H9 (cell line): ENCODE data around the gene SCGB2A2. TPM values are rescaled to one million over a fixed set of nuclear protein-coding genes. Genes with fewer than 3 reads are reported as not detected.

Source experiments
- DNase-seq: peaks from one replicate; pipeline ENCODE4 v3.0.0-alpha.2; 2017
- H2AFZ ChIP-seq: one replicate; pipeline ENCODE4 v1.6.1; 2013; ENCODE audit warnings: mild to moderate bottlenecking, low read length, control low read depth, moderate library complexity
- H2AK5ac ChIP-seq: 2 replicates; pipeline ENCODE4 v1.6.1; 2013; ENCODE audit warnings: low read length, control low read depth, mixed read lengths; ENCODE audit not compliant: insufficient read length
- H2BK120ac ChIP-seq: one replicate; pipeline ENCODE4 v1.6.1; 2013; ENCODE audit warnings: low read depth, mild to moderate bottlenecking, low read length, control low read depth, inconsistent platforms; ENCODE audit not compliant: poor library complexity, severe bottlenecking
- H2BK12ac ChIP-seq: 2 replicates; pipeline ENCODE4 v1.6.1; 2013; ENCODE audit warnings: low read length, control low read depth, mixed read lengths, low read depth; ENCODE audit not compliant: insufficient read length
- H2BK15ac ChIP-seq: 2 replicates; pipeline ENCODE4 v1.6.1; 2013; ENCODE audit warnings: low read depth, low read length, control low read depth
- H2BK20ac ChIP-seq: one replicate; pipeline ENCODE4 v1.6.1; 2013; ENCODE audit warnings: low read depth, mild to moderate bottlenecking, low read length, control low read depth, inconsistent platforms; ENCODE audit not compliant: poor library complexity, severe bottlenecking
- H2BK5ac ChIP-seq: 2 replicates; pipeline ENCODE4 v1.6.1; 2013; ENCODE audit warnings: low read length, control low read depth, mixed read lengths; ENCODE audit not compliant: insufficient read length
- H3K14ac ChIP-seq: 2 replicates; pipeline ENCODE4 v1.6.1; 2013; ENCODE audit warnings: low read length, control low read depth; ENCODE audit not compliant: insufficient read depth
- H3K18ac ChIP-seq: 2 replicates; pipeline ENCODE4 v1.6.1; 2013; ENCODE audit warnings: low read depth, mild to moderate bottlenecking, mixed read lengths, low read length, control low read depth; ENCODE audit not compliant: insufficient read length
- H3K23ac ChIP-seq: 2 replicates; pipeline ENCODE4 v1.6.1; 2013; ENCODE audit warnings: low read length, control low read depth, mixed read lengths, low read depth; ENCODE audit not compliant: insufficient read length
- H3K23me2 ChIP-seq: 2 replicates; pipeline ENCODE4 v1.6.1; 2013; ENCODE audit warnings: low read depth, mild to moderate bottlenecking, mixed read lengths, low read length, control low read depth; ENCODE audit not compliant: insufficient read length, poor library complexity, severe bottlenecking
- H3K27ac ChIP-seq: 2 replicates; pipeline ENCODE4 v1.5.1; 2013; ENCODE audit warnings: low read length, control low read depth, mixed read lengths, low read depth; ENCODE audit not compliant: insufficient read length
- H3K27me3 ChIP-seq: 2 replicates; pipeline ENCODE4 v1.6.1; 2013; ENCODE audit warnings: low read length, control low read depth, inconsistent platforms; ENCODE audit not compliant: insufficient read depth
- H3K4ac ChIP-seq: 2 replicates; pipeline ENCODE4 v1.6.1; 2013; ENCODE audit warnings: low read depth, mild to moderate bottlenecking, control low read depth, inconsistent platforms, low read length, moderate library complexity
- H3K4me1 ChIP-seq: 2 replicates; pipeline ENCODE4 v1.6.1; 2013; ENCODE audit warnings: low read length, control low read depth, inconsistent platforms; ENCODE audit not compliant: insufficient read depth
- H3K4me2 ChIP-seq: 2 replicates; pipeline ENCODE4 v1.6.1; 2013; ENCODE audit warnings: low read length, control low read depth, mixed read lengths; ENCODE audit not compliant: insufficient read length, insufficient read depth
- H3K56ac ChIP-seq: 2 replicates; pipeline ENCODE4 v1.6.1; 2013; ENCODE audit warnings: low read depth, mild to moderate bottlenecking, mixed read lengths, low read length, control low read depth; ENCODE audit not compliant: insufficient read length
- H3K79me1 ChIP-seq: 2 replicates; pipeline ENCODE4 v1.6.1; 2013; ENCODE audit warnings: low read depth, mild to moderate bottlenecking, moderate library complexity, low read length, control low read depth, inconsistent platforms; ENCODE audit not compliant: insufficient read depth, poor library complexity, severe bottlenecking
- H3K79me2 ChIP-seq: 2 replicates; pipeline ENCODE4 v1.6.1; 2013; ENCODE audit warnings: low read length, control low read depth, inconsistent platforms; ENCODE audit not compliant: insufficient read depth
- H3K9ac ChIP-seq: 2 replicates; pipeline ENCODE4 v1.6.1; 2013; ENCODE audit warnings: low read length, control low read depth, mixed read lengths; ENCODE audit not compliant: insufficient read length; ENCODE audit errors: extremely low read depth
- H3K9me3 ChIP-seq: one replicate; pipeline ENCODE4 v1.6.1; 2013; ENCODE audit warnings: low read depth, low read length, inconsistent platforms; ENCODE audit not compliant: control insufficient read depth
- H3T11ph ChIP-seq: one replicate; pipeline ENCODE4 v1.6.1; 2013; ENCODE audit warnings: mild to moderate bottlenecking, low read length, control low read depth, inconsistent platforms
- H4K20me1 ChIP-seq: one replicate; pipeline ENCODE4 v1.6.1; 2013; ENCODE audit not compliant: control insufficient read depth, insufficient read length, insufficient read depth
- H4K5ac ChIP-seq: 2 replicates; pipeline ENCODE4 v1.6.1; 2013; ENCODE audit warnings: low read depth, mild to moderate bottlenecking, mixed read lengths, low read length, control low read depth; ENCODE audit not compliant: insufficient read length
- H4K8ac ChIP-seq: replicated peaks from 2 replicates; pipeline ENCODE4 v1.6.1; 2013; ENCODE audit warnings: low read length, control low read depth, mixed read lengths, low read depth; ENCODE audit not compliant: insufficient read length
- H4K91ac ChIP-seq: 2 replicates; pipeline ENCODE4 v1.6.1; 2013; ENCODE audit warnings: low read depth, mild to moderate bottlenecking, moderate library complexity, mixed read lengths, low read length, control low read depth; ENCODE audit not compliant: insufficient read length
- H3K27ac Mint-ChIP-seq, 3 experiments: 2 replicates in 2 of 3; 3 replicates in 1 of 3; pipeline ENCODE4 v1.8.0; 2020 to 2021; ENCODE audit warnings: mixed read lengths in 3 of 3, mild to moderate bottlenecking in 1 of 3, moderate library complexity in 1 of 3
- H3K27me3 Mint-ChIP-seq: 2 replicates; pipeline ENCODE4 v1.8.0; 2021; ENCODE audit warnings: low read depth, mild to moderate bottlenecking, moderate library complexity, mixed read lengths
- H3K36me3 Mint-ChIP-seq, 3 experiments: 2 replicates in 2 of 3; 3 replicates in 1 of 3; pipeline ENCODE4 v1.8.0; 2020 to 2021; ENCODE audit warnings: low read depth in 3 of 3, mixed read lengths in 3 of 3; ENCODE audit not compliant: insufficient read depth in 1 of 3
- H3K4me1 Mint-ChIP-seq, 2 experiments: 2 replicates each; pipeline ENCODE4 v1.8.0; 2020; ENCODE audit warnings: mixed read lengths in 2 of 2
- H3K4me3 Mint-ChIP-seq, 2 experiments: 2 replicates in 1 of 2; 3 replicates in 1 of 2; pipeline ENCODE4 v1.8.0; 2020 to 2021; ENCODE audit warnings: mild to moderate bottlenecking in 2 of 2, mixed read lengths in 2 of 2, moderate library complexity in 1 of 2
- H3K9me3 Mint-ChIP-seq, 2 experiments: 2 replicates in 1 of 2; 3 replicates in 1 of 2; pipeline ENCODE4 v1.8.0; 2020; ENCODE audit warnings: mild to moderate bottlenecking in 2 of 2, mixed read lengths in 2 of 2, moderate library complexity in 1 of 2
- WGBS: extraction: QIAGEN DNeasy Blood & Tissue Kit; methylation state at CpG from one replicate; pipeline ENCODE4 v1.1.7; 2013; ENCODE audit warnings: missing lambda C conversion rate, low lambda C conversion rate, mixed read lengths; ENCODE audit not compliant: insufficient read length; ENCODE audit errors: extremely low coverage; 5-methylcytosine and 5-hydroxymethylcytosine counted together
- total RNA-seq: library from RNA; stranded (reverse); gene quantifications from 2 replicates; pipeline ENCODE4 v1.2.1, GENCODE V29; 2021
- TF ChIP-seq, protein P1 (sequence below): fragments of 200-600 bp; sonication (generic); conservative IDR thresholded peaks from 3 replicates; pipeline ENCODE4 v1.8.0; 2021; ENCODE audit warnings: antibody characterized with exemption, mild to moderate bottlenecking

Gene SCGB2A2
- total RNA-seq, 1 experiment from 2014 or later, result not detected

DNA sequence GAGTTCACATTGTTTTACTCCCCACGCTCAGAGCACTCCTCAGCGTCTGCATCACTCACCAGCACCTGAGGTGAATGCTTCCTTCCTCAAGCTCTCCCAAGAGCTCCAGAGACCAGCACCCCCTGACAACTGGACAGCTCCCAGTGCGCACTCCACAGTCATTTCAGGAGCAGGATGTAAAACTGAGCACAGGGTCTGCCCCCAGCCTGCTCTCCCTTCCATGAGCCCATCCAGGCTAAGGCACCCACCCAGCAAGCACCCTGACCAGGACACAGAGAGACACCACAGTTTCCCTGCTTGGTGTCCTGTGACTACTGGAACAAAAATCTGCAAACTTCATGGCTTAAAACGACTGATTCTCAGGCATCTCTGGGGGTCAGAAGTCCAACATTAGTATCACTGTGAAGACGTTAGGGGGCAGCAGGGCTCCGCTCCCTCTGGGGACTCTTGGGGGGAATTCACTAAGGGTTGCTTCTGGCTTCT, 24.6 kb upstream of the SCGB2A2 start:
- H3K18ac ChIP-seq, result no peak overlapping the region
- no peaks in the 10 kb centered on the region for H3K23me2 ChIP-seq
- no peak overlapping the region for H4K5ac ChIP-seq
- H3K23ac ChIP-seq, result no peak overlapping the region
- H3K27me3 ChIP-seq, result no peaks in the 10 kb centered on the region
- H2AK5ac ChIP-seq, result no peak overlapping the region
- no peak overlapping the region for H4K8ac ChIP-seq
- Mint-ChIP-seq H3K27ac (peak overlapping the region in 1 of 3 experiments; percentile 9; a peak in 2 of 7 replicates), H3K36me3 (no peaks in the 10 kb centered on the region), H3K9me3 (peaks cover 10 to 11% of the 10 kb centered on the region in 2 experiments; a peak in 4 of 5 replicates), H3K4me1 (peaks cover 5 to 13% of the 10 kb centered on the region in 2 experiments; a peak in 2 of 4 replicates), H3K27me3 (peaks cover 16% of the 10 kb centered on the region), H3K4me3 (no peak overlapping the region)
- H2BK12ac ChIP-seq, result no peak overlapping the region
- no peak overlapping the region for H3K14ac ChIP-seq
- H2BK5ac ChIP-seq, result no peak overlapping the region
- no peak overlapping the region for H3K9ac ChIP-seq
- H3K4me2 ChIP-seq, result no peak overlapping the region
- no peak overlapping the region for H2BK120ac ChIP-seq
- peaks cover 1% of the 10 kb centered on the region; the same call in 1 of the 2 replicates for H3K79me2 ChIP-seq
- TF ChIP-seq, protein P1, sequence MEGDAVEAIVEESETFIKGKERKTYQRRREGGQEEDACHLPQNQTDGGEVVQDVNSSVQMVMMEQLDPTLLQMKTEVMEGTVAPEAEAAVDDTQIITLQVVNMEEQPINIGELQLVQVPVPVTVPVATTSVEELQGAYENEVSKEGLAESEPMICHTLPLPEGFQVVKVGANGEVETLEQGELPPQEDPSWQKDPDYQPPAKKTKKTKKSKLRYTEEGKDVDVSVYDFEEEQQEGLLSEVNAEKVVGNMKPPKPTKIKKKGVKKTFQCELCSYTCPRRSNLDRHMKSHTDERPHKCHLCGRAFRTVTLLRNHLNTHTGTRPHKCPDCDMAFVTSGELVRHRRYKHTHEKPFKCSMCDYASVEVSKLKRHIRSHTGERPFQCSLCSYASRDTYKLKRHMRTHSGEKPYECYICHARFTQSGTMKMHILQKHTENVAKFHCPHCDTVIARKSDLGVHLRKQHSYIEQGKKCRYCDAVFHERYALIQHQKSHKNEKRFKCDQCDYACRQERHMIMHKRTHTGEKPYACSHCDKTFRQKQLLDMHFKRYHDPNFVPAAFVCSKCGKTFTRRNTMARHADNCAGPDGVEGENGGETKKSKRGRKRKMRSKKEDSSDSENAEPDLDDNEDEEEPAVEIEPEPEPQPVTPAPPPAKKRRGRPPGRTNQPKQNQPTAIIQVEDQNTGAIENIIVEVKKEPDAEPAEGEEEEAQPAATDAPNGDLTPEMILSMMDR, result peak; percentile 70
- H3K27ac ChIP-seq, result no peak overlapping the region
- H4K91ac ChIP-seq, result no peak overlapping the region
- H2BK15ac ChIP-seq, result no peak overlapping the region
- peak; percentile 76 for DNase-seq
- H2AFZ ChIP-seq, result no peak overlapping the region
- WGBS, result no CpG with 5 or more reads among the region's 6 CpGs
- no peak overlapping the region for H2BK20ac ChIP-seq
- no peaks in the 10 kb centered on the region for H3K9me3 ChIP-seq
- H3K56ac ChIP-seq, result no peak overlapping the region
- no peaks in the 10 kb centered on the region for H4K20me1 ChIP-seq
- no peaks in the 10 kb centered on the region for H3K79me1 ChIP-seq
- no peaks in the 10 kb centered on the region for H3K4me1 ChIP-seq
- no peak overlapping the region for H3T11ph ChIP-seq
- H3K4ac ChIP-seq, result no peak overlapping the region
